GM10266 (cell line): ENCODE results near the gene VIPR2.
"Not testable (repeated sequence)": the region's sequence is repeated elsewhere in the genome, so short reads cannot be mapped to it uniquely, and the experiment has no call there.

Source experiments
- DNase-seq: peaks from one replicate; pipeline ENCODE4 v3.0.0; 2012; ENCODE audit errors: extremely low spot score
- CTCF ChIP-seq: IDR thresholded peaks from 2 replicates; pipeline ENCODE4 v1.5.1; 2012; ENCODE audit warnings: mild to moderate bottlenecking, low read depth; ENCODE audit not compliant: control insufficient read depth, insufficient read depth; ENCODE audit errors: missing control alignments

The VIPR2 gene

GRCh38 chr7:159007364-159007995 is 137.2 kb downstream of the VIPR2 start:
- no peak for DNase-seq
- no peak for TF ChIP-seq CTCF

GRCh38 chr7:159006610-159007130 is 138.0 kb downstream of the VIPR2 start:
- no peak for DNase-seq

GRCh38 chr7:159006022-159006609 is 138.6 kb downstream of the VIPR2 start:
- not testable (repeated sequence) for DNase-seq

More at GRCh38 chr7:159006610-159007130, 138.0 kb downstream of the VIPR2 start:
- no peak for TF ChIP-seq CTCF

- TF ChIP-seq CTCF = no peak
- no peak for DNase-seq
Measured at GRCh38 chr7:159005618-159006017, 139.0 kb downstream of the VIPR2 start.

- TF ChIP-seq CTCF = no peak
- no peak for DNase-seq
Measured at GRCh38 chr7:159004411-159004810, 140.3 kb downstream of the VIPR2 start.

- no peak for DNase-seq
- no peak for TF ChIP-seq CTCF
Measured at GRCh38 chr7:159001811-159002210, 142.9 kb downstream of the VIPR2 start.

GRCh38 chr7:159000859-159001435 is 143.7 kb downstream of the VIPR2 start:
- no peak for TF ChIP-seq CTCF
- no peak for DNase-seq
